ENCODE data around the gene CCDC28A.

DNA sequence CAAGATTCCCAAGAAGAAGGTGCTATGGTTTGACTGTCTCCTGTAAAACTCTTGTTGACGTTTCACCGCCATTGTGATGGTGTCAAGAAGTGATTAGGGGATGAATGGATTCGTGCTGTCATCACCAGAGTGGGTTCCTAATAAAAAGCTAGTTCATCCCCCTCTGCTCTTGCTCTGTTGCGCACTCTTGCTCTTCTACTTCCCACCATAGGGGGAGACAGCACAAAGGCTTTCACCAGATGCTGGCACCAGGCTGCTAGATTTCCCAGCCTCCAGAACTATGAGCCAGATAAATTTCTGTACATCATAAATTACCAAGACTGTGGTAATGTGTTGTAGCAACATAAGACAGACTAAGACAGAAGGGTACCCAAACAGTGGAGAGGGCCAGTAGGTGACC is 21.6 kb upstream of the CCDC28A start:
- no peak for TF ChIP-seq EZH2 (IDR thresholded peaks at IDR 0.05)
- no peak for TF ChIP-seq POLR2AphosphoS5 (IDR thresholded peaks at IDR 0.05; ENCODE audit: borderline replicate concordance, low read depth, low read length)
- no peak for TF ChIP-seq FOXP2 (optimal IDR thresholded peaks at IDR 0.05; ENCODE audit: control extremely low read depth, extremely low read length, insufficient read depth)
